ENCODE data around the gene BCOR.

Gene BCOR

GRCh38 chrX:40097141-40097503, 636 bp downstream of the BCOR start:
- no peak for DNase-seq

GRCh38 chrX:40096395-40097091, 1.2 kb downstream of the BCOR start:
- peak; percentile 19 for DNase-seq

- DNase-seq, result peak; percentile 10
These were observed 2.0 kb downstream of the BCOR start for GRCh38 chrX:40095583-40096394.

GRCh38 chrX:40094900-40095582, 2.7 kb downstream of the BCOR start:
- DNase-seq, result no peak

DNA sequence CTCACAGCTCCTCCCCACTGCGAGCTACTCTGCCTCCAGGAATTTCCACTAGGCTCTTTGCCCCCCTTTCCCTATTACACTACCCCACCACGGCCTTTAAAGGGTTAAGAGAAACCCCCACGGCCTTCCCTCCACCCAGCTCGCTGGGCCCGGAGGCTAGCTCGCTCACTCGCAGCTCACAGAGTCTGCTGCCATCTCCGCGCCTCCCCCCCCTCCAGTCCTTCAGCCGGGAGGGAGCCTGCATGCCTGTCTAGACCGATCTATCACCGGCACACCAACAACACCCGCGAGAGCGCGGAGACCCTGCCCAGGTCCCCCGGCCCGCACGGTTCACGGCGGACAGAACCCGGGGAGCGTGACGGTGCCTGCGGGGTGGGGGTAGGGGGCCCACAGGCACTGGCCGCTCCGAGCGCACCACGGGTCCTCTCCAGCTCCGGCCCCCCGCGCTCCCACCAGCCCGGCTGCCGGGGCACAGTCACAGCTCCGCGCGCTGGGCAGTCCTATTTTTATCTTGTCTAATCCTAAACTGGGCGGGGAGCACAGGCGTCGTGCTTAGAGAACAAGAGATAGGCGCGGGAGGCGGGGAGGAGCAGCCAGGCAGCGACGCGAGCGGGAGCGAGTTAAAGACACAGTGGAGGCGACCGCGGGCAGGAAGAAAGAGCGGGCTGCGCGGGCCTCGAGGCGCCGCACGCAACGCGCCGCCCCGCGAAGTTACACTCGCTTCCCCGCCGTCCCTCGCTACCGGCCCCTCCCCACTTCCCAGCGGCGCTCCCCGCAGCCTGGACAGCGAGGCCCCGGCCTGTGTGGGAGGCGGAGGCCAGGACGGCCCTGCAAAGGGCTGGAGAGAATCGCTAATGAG, 3.5 kb downstream of the BCOR start:
- peak; percentile 36 for DNase-seq

GRCh38 chrX:40093586-40093985, 4.2 kb downstream of the BCOR start:
- DNase-seq, result no peak

- no peak for DNase-seq
These were observed 4.8 kb downstream of the BCOR start for GRCh38 chrX:40092808-40093435.

GRCh38 chrX:40091691-40092421, 5.9 kb downstream of the BCOR start:
- DNase-seq, result no peak

DNA sequence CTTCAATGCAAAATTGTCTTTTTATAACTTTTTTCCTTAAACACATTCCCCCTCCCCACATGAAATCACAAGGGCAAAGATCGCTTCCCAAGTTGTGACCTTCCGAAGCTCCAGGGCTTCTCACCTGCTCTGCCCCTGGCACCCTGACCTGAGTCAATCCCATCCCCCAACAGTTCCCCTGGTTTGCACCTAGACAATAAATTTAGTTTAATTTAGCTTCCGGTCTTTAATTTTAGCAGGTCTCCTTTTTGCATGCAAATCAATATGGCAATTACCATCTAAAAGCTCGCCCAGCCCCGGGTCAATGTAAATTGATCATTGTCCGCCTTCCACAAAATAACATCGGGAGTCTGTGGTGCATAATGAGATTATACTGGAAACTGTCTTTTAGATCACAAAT, 6.8 kb downstream of the BCOR start:
- DNase-seq, result no peak

DNA sequence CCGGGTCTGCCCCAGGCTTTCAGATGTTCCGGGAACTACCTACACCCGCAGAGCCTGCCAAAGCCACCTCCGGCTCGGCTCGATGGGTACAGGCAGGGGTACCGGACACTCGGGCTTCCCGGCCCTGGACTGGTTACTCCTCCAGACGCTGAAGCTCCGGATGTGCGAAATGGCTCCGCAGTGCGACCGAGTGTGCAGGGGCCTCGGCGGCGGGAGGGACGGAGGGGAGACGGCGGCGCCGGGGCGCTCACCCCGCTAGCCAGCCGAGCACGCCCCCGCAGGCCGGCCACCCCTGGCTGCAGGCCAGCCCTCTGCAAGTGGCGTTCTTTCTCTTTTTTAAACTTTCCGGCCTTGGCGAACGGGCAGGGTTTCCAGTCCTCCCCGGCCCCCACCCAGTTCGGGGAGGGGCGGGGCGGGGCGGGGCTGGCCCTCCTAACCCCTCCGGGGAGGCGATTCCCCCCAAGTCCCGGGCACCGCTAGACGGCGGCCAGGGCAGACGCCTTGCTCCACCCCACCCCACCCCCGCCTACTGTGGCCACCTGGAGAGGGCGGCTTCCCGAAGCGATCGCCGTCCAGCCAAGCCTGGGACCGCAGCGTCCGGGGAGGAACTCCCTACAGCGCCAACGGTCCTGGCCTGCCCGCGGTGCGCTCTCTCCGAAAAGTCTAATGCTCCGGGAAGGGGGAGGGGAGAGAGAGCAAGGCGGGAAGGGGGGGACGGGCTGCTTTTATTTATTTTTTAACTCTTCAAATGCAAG, 7.5 kb downstream of the BCOR start:
- no peak for DNase-seq

- no peak for DNase-seq
These were observed 8.8 kb downstream of the BCOR start for GRCh38 chrX:40088803-40089540.

GRCh38 chrX:40088299-40088625, 9.5 kb downstream of the BCOR start:
- DNase-seq, result no peak

DNA sequence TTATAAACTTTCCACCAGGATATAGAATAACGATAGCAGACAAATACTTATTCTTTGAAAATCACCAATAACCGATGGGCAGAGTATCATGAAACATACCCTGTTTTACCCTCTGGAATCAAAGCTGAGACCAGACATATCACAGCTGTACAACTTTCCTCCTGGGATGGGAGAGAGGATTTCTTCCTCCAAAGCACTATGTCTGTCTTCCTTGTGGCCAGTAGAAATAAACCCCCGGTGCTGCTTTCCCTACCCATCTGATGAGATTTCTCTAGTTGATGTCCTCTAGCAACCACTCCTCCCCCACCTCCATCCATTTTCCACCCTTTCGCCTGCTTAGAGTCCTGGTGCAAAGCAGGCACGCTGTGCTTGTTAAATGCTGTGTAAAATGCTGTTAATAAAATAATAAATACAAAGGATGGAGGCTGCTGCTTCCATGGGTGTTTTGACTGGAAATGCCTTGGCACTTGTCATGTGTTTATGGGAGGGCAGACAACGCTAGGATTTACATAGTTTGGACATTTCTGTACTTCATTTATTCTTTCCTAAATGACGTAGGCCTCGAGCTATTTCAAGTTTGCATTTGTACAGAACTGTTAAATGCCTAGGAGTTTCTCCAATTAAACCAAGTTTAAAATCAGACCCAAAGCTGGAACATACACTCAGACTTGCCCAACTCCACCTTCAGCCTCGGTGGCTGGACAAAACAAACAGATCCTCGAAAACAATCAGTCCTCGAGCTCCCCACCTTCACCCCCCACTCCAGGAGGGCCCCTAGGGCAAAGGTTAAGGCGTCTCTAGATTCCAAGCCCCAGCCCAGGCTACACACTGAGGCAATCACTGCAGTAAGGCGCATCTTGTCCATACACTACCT, 10.1 kb downstream of the BCOR start:
- no peak for DNase-seq

- no peak for DNase-seq
These were observed 11.0 kb downstream of the BCOR start for GRCh38 chrX:40086569-40087335.

GRCh38 chrX:40085714-40086113, 12.0 kb downstream of the BCOR start:
- no peak for DNase-seq

- no peak for DNase-seq
These were observed 12.6 kb downstream of the BCOR start for GRCh38 chrX:40085102-40085551.

DNA sequence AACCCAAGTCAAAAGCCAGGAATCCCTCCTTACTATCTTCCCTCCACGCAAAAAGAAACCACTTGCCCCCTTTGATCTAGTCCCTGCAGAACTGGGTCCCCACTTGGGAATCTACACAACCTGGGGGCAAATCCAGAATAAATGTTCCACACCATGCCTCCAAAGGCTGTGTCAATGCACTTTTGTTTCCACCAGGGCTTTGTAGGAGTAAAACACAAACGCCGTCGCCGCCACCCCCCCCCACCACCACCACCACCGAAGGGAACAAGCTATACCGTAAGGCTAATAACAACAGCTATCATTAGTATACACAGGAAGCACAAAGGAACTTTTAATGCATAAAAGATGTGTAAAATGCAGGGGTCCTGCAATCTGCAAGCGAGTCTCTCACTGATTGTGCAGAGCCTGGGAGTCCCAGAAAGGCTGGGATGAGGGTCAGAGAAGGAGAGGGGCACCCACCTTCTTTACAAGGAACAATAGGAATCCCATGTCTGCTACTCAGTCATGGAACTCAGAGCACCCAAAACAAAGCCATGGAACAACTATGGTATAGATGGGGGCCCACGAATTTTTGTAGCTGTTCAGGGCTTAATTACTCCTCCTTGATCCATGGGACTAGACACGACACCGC, 13.2 kb downstream of the BCOR start:
- no peak for DNase-seq

- no peak for DNase-seq
These were observed 13.8 kb downstream of the BCOR start for GRCh38 chrX:40083979-40084359.

Data from NCI-H345 (cell line).